Peyer's patch (tissue), 4 donors: ENCODE data around the gene RHOB. TPM values are rescaled to one million over a fixed set of nuclear protein-coding genes. Genes with fewer than 3 reads are reported as not detected.

ENCODE experiments used
- DNase-seq, 3 donors: peaks; one replicate each; pipeline ENCODE4 v3.0.0-alpha.2; 2017 to 2019
- H3K27ac ChIP-seq, 4 donors: fragments of 200-600 bp; sonication (generic); one replicate each; pipeline ENCODE4 v1.5.1; 2016 to 2019
- H3K27me3 ChIP-seq, 2 donors: fragments of 200-600 bp; sonication (generic); one replicate each; pipeline ENCODE4 v1.5.1; 2019
- H3K36me3 ChIP-seq, 3 donors: fragments of 200-600 bp; sonication (generic); one replicate each; pipeline ENCODE4 v1.5.1; 2016 to 2019
- H3K4me1 ChIP-seq, 4 donors: fragments of 200-600 bp; sonication (generic); one replicate each; pipeline ENCODE4 v1.5.1; 2016 to 2019
- H3K4me3 ChIP-seq, 4 donors: fragments of 200-600 bp; sonication (generic); 1 replicate in 3 of 4; 2 replicates in 1 of 4; pipeline ENCODE4 v1.5.1; 2016 to 2019; ENCODE audit warnings: mild to moderate bottlenecking in 1 of 4
- H3K9me3 ChIP-seq, 4 donors: fragments of 200-600 bp; sonication (generic); one replicate each; pipeline ENCODE4 v1.5.1; 2016 to 2019; ENCODE audit warnings: mild to moderate bottlenecking in 1 of 4
- CTCF ChIP-seq, 6 experiments: fragments of 450-650 bp in 4 of 6; fragments of 200-600 bp in 2 of 6; sonication (generic) in 1 of 6; IDR thresholded peaks; one replicate each; pipeline ENCODE4 v1.5.1; 2017 to 2019; ENCODE audit warnings: antibody characterized with exemption in 6 of 6, mild to moderate bottlenecking in 3 of 6, moderate library complexity in 1 of 6
- POLR2A ChIP-seq, 2 donors: fragments of 450-650 bp; IDR thresholded peaks; one replicate each; pipeline ENCODE4 v1.5.1; 2017; ENCODE audit warnings: antibody characterized with exemption in 2 of 2, mild to moderate bottlenecking in 2 of 2, moderate library complexity in 2 of 2
- total RNA-seq, 4 donors: library from RNA; depleted of rRNA; stranded (reverse); fragments of >200 nt; gene quantifications; one replicate each; pipeline ENCODE4 v1.1.0, GENCODE V29; 2016

Gene RHOB
- total RNA-seq: 100 to 1,000 TPM in 3 of 4 donors, 10 to 100 TPM in 1; 61.6 to 488 (median 202) TPM

- peak; percentile 95 to 98 (median 95) for DNase-seq
- Histone ChIP-seq H3K4me1 (peaks cover 0 to 15% (median 7%) of the 10 kb centered on the region in 4 donors), H3K27me3 (no peaks in the 10 kb centered on the region)
Observed at GRCh38 chr2:20446917-20447436, at the start of gene RHOB. TSS of gene RHOB (plus strand) at chr2:20447074. CDS start at chr2:20447466, 392 bp downstream.

GRCh38 chr2:20397811-20398447 lies 48.9 kb upstream of the RHOB start:
- Histone ChIP-seq H3K36me3 (no peaks in the 10 kb centered on the region), H3K4me1 (no peaks in the 10 kb centered on the region), H3K4me3 (no peak overlapping the region), H3K27ac (no peak overlapping the region), H3K9me3 (no peaks in the 10 kb centered on the region), H3K27me3 (no peaks in the 10 kb centered on the region)
- TF ChIP-seq CTCF (IDR thresholded peaks at IDR 0.05) (no peak), POLR2A (IDR thresholded peaks at IDR 0.05) (no peak)
- no peak for DNase-seq

More at GRCh38 chr2:20446917-20447436, at the start of gene RHOB:
- H3K9me3 ChIP-seq: no peaks in the 10 kb centered on the region
- H3K4me3 ChIP-seq: peak within 1 kb of the TSS; percentile 84 to 96 (median 88)
- H3K36me3 ChIP-seq: peaks cover 0 to 11% (median 0%) of the 10 kb centered on the region in 3 donors
- TF ChIP-seq CTCF (IDR thresholded peaks at IDR 0.05) (peak in 1 of 6 experiments; percentile 15), POLR2A (IDR thresholded peaks at IDR 0.05) (peak; percentile 99 to 100)
- peak within 1 kb of the TSS; percentile 89 to 98 (median 96) for H3K27ac ChIP-seq

GRCh38 chr2:20398956-20399567 lies 47.8 kb upstream of the RHOB start:
- Histone ChIP-seq H3K4me3 (no peak overlapping the region), H3K9me3 (no peaks in the 10 kb centered on the region), H3K4me1 (no peaks in the 10 kb centered on the region), H3K36me3 (no peaks in the 10 kb centered on the region), H3K27me3 (no peaks in the 10 kb centered on the region), H3K27ac (no peak overlapping the region)
- no peak for TF ChIP-seq POLR2A (IDR thresholded peaks at IDR 0.05)
- TF ChIP-seq CTCF (IDR thresholded peaks at IDR 0.05): no peak
- DNase-seq: no peak

- Histone ChIP-seq H3K4me1 (no peaks in the 10 kb centered on the region), H3K4me3 (no peak overlapping the region), H3K27me3 (no peaks in the 10 kb centered on the region), H3K27ac (no peak overlapping the region), H3K9me3 (no peaks in the 10 kb centered on the region), H3K36me3 (no peaks in the 10 kb centered on the region)
- no peak for TF ChIP-seq POLR2A (IDR thresholded peaks at IDR 0.05)
- no peak for TF ChIP-seq CTCF (IDR thresholded peaks at IDR 0.05)
- DNase-seq: no peak
Observed at GRCh38 chr2:20400306-20400705, 46.6 kb upstream of the RHOB start.

- no peaks in the 10 kb centered on the region for H3K27me3 ChIP-seq
- H3K9me3 ChIP-seq: no peaks in the 10 kb centered on the region
- H3K27ac ChIP-seq: no peak overlapping the region
- no peak overlapping the region for H3K4me3 ChIP-seq
- TF ChIP-seq POLR2A (IDR thresholded peaks at IDR 0.05) (no peak), CTCF (IDR thresholded peaks at IDR 0.05) (no peak)
- no peaks in the 10 kb centered on the region for H3K4me1 ChIP-seq
- no peak for DNase-seq
- H3K36me3 ChIP-seq: no peaks in the 10 kb centered on the region
Observed at GRCh38 chr2:20400787-20401488, 45.9 kb upstream of the RHOB start.
